Ishikawa (cell line): ENCODE measurements around the gene MMAB.

Experiments used
- CEBPB ChIP-seq: IDR thresholded peaks from 2 replicates; pipeline ENCODE4 v1.6.1; 2012
- CREB1 ChIP-seq: IDR thresholded peaks from 2 replicates; pipeline ENCODE4 v1.6.1; 2012; ENCODE audit warnings: low read depth
- EGR1 ChIP-seq: IDR thresholded peaks from 2 replicates; pipeline ENCODE4 v1.6.1; 2012
- EP300 ChIP-seq: IDR thresholded peaks from 2 replicates; pipeline ENCODE4 v1.6.1; 2012; ENCODE audit warnings: borderline replicate concordance
- FOXM1 ChIP-seq: IDR thresholded peaks from 2 replicates; pipeline ENCODE4 v1.6.1; 2012; ENCODE audit warnings: low read depth, borderline replicate concordance
- NFIC ChIP-seq: IDR thresholded peaks from 2 replicates; pipeline ENCODE4 v1.6.1; 2012
- RAD21 ChIP-seq: IDR thresholded peaks from 2 replicates; pipeline ENCODE4 v1.6.1; 2012; ENCODE audit warnings: low read depth
- TAF1 ChIP-seq: IDR thresholded peaks from 2 replicates; pipeline ENCODE4 v1.6.1; 2012; ENCODE audit warnings: low read depth, mild to moderate bottlenecking
- TCF12 ChIP-seq: IDR thresholded peaks from 2 replicates; pipeline ENCODE4 v1.6.1; 2012; ENCODE audit warnings: low read depth
- TEAD4 ChIP-seq: IDR thresholded peaks from 2 replicates; pipeline ENCODE4 v1.6.1; 2012
- YY1 ChIP-seq: IDR thresholded peaks from 2 replicates; pipeline ENCODE4 v1.6.1; 2012; ENCODE audit warnings: low read depth
- ZBTB7A ChIP-seq: IDR thresholded peaks from 2 replicates; pipeline ENCODE4 v1.6.1; 2012; ENCODE audit warnings: low read depth
- TF ChIP-seq, protein P1 (sequence below): IDR thresholded peaks from 2 replicates; pipeline ENCODE4 v1.6.1; 2012
- TF ChIP-seq, protein P2 (sequence below): IDR thresholded peaks from 2 replicates; pipeline ENCODE4 v1.6.1; 2012; ENCODE audit warnings: low read depth, mild to moderate bottlenecking
- TF ChIP-seq, protein P3 (sequence below): IDR thresholded peaks from 2 replicates; pipeline ENCODE4 v1.6.1; 2012

The MMAB gene

DNA sequence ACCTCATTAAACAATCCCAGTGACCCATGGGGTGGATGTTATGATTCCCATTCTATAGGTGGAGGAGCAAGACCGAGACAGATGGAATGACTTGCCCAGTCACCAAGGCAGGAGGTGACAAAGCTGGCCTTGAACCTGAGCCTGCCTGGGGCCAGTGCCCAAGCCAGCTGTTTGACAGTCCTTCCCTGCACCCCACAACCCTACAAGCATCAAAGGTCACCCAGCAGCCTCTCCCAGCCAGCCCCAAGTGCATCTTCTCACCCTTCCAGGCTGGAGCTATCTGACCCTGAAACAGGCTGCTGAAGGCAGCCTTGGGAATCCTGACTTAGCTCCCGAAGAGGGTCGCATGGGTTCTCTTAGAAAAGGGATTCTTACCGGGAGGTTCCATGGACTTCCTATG is 20.3 kb downstream of the MMAB start:
- TF ChIP-seq YY1 (no peak), CEBPB (no peak), TAF1 (no peak), EP300 (no peak), TCF12 (no peak)

DNA sequence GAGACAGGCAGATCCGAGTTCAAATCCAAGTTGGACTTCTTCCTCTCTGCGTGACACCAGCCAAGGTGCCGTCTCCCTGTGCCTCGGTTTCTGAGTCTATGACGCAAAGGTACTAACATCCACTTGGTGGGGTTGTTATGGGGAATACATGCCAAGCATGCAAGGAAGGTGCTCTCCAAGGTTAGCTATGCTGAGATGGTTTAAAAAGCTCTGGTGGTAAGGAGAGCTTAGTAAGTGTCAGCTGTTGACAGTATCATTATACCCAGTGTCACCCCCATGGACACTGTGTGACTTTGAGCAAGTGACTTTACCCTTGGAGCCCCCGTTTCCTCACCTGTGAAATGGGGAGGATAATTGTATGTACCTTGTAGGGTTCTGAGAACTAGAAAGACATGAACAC is 22.2 kb downstream of the MMAB start:
- TF ChIP-seq, protein P1, sequence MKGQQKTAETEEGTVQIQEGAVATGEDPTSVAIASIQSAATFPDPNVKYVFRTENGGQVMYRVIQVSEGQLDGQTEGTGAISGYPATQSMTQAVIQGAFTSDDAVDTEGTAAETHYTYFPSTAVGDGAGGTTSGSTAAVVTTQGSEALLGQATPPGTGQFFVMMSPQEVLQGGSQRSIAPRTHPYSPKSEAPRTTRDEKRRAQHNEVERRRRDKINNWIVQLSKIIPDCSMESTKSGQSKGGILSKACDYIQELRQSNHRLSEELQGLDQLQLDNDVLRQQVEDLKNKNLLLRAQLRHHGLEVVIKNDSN, result no peak
- TF ChIP-seq, protein P2, sequence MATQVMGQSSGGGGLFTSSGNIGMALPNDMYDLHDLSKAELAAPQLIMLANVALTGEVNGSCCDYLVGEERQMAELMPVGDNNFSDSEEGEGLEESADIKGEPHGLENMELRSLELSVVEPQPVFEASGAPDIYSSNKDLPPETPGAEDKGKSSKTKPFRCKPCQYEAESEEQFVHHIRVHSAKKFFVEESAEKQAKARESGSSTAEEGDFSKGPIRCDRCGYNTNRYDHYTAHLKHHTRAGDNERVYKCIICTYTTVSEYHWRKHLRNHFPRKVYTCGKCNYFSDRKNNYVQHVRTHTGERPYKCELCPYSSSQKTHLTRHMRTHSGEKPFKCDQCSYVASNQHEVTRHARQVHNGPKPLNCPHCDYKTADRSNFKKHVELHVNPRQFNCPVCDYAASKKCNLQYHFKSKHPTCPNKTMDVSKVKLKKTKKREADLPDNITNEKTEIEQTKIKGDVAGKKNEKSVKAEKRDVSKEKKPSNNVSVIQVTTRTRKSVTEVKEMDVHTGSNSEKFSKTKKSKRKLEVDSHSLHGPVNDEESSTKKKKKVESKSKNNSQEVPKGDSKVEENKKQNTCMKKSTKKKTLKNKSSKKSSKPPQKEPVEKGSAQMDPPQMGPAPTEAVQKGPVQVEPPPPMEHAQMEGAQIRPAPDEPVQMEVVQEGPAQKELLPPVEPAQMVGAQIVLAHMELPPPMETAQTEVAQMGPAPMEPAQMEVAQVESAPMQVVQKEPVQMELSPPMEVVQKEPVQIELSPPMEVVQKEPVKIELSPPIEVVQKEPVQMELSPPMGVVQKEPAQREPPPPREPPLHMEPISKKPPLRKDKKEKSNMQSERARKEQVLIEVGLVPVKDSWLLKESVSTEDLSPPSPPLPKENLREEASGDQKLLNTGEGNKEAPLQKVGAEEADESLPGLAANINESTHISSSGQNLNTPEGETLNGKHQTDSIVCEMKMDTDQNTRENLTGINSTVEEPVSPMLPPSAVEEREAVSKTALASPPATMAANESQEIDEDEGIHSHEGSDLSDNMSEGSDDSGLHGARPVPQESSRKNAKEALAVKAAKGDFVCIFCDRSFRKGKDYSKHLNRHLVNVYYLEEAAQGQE, result peak; percentile 24; the same call in 1 of the 2 replicates

DNA sequence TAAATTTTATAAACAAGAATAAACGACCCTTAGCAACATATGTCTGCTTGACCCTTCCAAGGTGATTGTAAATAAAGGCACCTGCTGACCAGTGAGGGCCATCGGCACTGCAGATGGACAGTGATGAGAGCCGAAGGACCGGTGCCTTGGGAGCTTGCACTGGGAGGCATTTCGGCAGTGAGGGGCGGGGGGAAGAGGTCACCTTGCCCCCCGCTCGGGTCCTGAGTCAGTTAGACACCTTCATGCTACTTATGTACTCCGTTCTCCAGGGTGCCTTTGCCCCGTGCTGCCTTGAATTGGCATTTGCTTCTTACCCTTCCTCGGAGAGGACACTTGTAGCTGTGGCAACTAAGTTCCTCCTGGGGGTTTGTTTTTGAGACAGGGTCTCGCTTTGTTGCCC is 23.0 kb downstream of the MMAB start:
- TF ChIP-seq EP300 (no peak), YY1 (no peak), FOXM1 (no peak), TEAD4 (no peak), CEBPB (no peak)

DNA sequence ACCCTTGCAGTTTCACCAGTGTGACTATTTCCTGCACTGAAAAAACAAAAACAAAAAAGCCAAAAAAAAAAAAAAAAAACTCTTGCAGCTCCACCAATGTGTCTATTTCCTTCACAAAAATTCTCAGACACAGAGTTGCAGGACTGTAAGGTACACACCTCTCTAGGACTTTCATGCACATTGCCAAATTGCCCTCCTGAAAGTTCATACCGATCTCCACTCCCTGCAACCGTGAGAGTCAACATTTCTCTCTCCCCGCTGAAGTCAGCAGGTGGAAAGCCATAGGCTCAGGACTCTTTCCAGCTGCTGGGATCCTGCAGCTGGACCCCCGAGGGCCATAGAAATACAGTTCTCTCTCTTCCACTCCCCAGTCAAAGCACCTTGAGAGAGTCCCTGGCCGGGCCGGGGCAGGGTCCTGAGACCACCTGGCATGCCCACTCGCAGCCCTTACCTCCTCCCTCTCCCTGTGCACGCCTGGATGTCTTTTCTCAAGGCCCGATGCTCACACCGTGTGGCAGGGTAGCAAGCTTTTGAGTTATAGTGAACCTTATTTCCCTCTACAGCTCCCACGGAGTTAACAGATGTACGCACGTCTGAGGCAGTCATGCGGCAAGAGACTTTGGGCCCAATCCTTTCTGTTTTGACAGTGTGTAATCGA is 23.6 kb downstream of the MMAB start:
- no peak for TF ChIP-seq TAF1
- TF ChIP-seq, protein P3, sequence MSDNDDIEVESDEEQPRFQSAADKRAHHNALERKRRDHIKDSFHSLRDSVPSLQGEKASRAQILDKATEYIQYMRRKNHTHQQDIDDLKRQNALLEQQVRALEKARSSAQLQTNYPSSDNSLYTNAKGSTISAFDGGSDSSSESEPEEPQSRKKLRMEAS, result no peak
- TF ChIP-seq, protein P2, result no peak
- TF ChIP-seq ZBTB7A, result 0 out of 2 replicates have a peak, but pooled peaks have one; percentile 33

DNA sequence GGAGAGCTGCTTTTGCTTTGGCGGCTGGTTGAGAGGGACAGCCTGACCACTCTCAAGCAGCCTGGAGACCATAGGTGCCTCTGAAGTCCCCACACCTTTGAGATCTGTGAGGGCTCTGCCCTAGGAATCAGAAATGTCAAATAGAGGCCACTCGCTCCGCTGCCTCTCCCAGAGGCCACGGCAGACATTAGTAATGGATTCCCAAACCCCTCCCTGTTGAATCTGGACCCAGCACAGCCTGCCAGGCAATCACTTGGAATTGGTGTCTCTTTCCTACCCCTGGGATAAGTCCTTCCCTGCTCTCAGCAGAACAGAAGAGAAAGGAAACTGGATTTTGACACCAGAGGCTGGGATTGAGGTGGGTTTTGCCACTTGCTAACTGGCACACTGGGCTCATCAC is 25.0 kb downstream of the MMAB start:
- TF ChIP-seq EGR1 (no peak), CREB1 (no peak), TEAD4 (no peak), NFIC (no peak), ZBTB7A (no peak), FOXM1 (no peak)
- TF ChIP-seq, protein P1, result no peak

DNA sequence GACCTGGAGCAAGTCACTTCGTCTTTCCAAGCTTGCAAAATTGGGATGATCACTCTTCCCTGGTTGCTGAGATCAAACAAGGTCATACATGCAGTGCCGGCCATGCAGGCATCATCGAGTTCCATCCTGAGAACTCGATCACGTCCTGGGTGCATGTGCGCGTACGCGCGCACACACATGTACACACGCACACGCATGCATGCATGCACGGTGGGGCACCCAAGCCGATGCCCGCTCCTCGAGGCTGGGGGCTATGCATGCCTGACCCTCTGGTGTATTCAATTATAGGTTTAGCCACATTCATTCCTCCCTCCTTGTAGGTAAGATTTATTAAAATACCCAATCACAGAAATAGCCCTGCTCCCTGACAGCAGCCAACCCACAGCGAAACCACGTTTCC is 26.0 kb downstream of the MMAB start:
- TF ChIP-seq NFIC (no peak), TCF12 (no peak), EGR1 (no peak), CREB1 (no peak), FOXM1 (no peak), YY1 (no peak), RAD21 (no peak), TEAD4 (no peak)
- TF ChIP-seq, protein P2, result no peak
- TF ChIP-seq, protein P3, result no peak
